Brain microvascular endothelial cell (primary cell): ENCODE measurements around the gene LRCH4.
A peak's percentile ranks its signal among the peaks of the same experiment; 100 is the strongest.

Experiments used
- DNase-seq: peaks from one replicate; pipeline ENCODE4 v3.0.0-alpha.2; 2020
- H3K27ac ChIP-seq: fragments of 250-450 bp; sonication (Bioruptor Pico); 2 replicates; pipeline ENCODE4 v1.5.1; 2020; ENCODE audit warnings: mild to moderate bottlenecking, moderate library complexity
- H3K27me3 ChIP-seq: fragments of 250-450 bp; sonication (Bioruptor Pico); replicated peaks from 2 replicates; pipeline ENCODE4 v1.5.1; 2020; ENCODE audit warnings: mild to moderate bottlenecking
- H3K36me3 ChIP-seq: fragments of 250-450 bp; sonication (Bioruptor Pico); replicated peaks from 2 replicates; pipeline ENCODE4 v1.5.1; 2020; ENCODE audit warnings: mild to moderate bottlenecking
- H3K4me3 ChIP-seq: 2 replicates; pipeline ENCODE4 v1.5.1; 2011; ENCODE audit warnings: low read depth, mild to moderate bottlenecking, control low read depth, low read length, moderate library complexity
- in situ Hi-C: cut with HindIII; loops from 2 replicates; pipeline ENCODE4 v1.10.0; 2017; ENCODE audit warnings: low sequenced_read_pairs, low pct_ligation_motif_present
- TF ChIP-seq, protein P1 (sequence below): IDR thresholded peaks from 2 replicates; pipeline ENCODE4 v1.5.1; 2011; ENCODE audit warnings: low read depth, mild to moderate bottlenecking, moderate library complexity, low read length, control low read depth, inconsistent platforms; ENCODE audit errors: missing control alignments

LRCH4 gene

DNA sequence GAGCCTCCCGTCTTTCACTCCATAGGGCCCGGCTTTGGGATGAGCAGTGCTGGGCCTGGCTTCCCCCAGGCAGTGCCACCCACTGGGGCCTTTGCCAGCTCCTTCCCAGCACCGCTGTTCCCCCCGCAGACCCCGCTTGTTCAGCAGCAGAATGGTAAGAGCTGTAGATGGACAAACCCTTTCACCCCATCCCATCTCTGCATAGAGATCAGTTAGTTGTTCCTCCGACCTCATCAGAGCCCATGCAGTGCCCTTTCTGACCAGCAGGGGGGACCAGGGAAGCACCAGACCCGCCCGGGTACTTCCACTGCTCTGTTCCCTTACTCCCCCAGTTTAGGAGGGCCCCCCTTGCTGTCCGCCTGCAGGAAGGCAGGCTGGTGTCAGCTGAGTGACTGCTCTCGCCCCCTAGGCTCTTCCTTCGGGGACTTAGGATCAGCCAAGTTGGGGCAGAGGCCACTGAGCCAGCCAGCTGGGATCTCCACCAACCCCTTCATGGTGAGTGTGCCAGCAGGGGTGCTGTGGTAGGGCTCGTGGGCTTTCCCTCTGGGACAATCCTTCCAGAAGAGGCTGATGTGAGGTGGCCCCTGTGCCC lies 22.0 kb downstream of the LRCH4 start:
- Histone ChIP-seq H3K27ac (no peak overlapping the region), H3K27me3 (no peaks in the 10 kb centered on the region), H3K4me3 (no peak overlapping the region), H3K36me3 (no peaks in the 10 kb centered on the region)
- in situ Hi-C loops: no loop called here
- peak; percentile 67 for DNase-seq
- TF ChIP-seq, protein P1, sequence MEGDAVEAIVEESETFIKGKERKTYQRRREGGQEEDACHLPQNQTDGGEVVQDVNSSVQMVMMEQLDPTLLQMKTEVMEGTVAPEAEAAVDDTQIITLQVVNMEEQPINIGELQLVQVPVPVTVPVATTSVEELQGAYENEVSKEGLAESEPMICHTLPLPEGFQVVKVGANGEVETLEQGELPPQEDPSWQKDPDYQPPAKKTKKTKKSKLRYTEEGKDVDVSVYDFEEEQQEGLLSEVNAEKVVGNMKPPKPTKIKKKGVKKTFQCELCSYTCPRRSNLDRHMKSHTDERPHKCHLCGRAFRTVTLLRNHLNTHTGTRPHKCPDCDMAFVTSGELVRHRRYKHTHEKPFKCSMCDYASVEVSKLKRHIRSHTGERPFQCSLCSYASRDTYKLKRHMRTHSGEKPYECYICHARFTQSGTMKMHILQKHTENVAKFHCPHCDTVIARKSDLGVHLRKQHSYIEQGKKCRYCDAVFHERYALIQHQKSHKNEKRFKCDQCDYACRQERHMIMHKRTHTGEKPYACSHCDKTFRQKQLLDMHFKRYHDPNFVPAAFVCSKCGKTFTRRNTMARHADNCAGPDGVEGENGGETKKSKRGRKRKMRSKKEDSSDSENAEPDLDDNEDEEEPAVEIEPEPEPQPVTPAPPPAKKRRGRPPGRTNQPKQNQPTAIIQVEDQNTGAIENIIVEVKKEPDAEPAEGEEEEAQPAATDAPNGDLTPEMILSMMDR: peak; percentile 96

DNA sequence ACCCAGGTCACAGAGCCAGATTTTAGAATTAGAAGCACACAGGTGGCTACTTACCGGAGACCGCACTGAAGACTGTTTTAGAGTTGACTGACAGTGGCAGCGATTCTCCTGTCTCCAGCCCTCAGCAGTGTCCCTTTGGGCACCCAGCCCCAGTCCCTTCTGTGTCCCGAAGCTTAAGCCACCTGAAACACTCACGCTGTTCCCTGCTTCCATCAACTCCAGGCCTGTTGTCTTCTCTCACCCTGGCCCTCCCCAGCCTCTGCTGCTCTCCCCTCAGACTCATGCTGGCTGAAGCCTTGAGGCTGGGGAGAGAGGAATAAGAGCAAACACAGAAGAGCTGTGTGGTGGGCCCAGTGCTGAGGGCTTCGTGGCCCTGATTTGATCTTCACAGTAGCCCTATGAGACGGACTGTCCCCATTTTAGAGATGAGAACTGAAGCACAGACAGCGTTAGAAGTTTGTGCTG lies 22.8 kb downstream of the LRCH4 start:
- Histone ChIP-seq H3K27ac (no peak overlapping the region), H3K4me3 (no peak overlapping the region), H3K36me3 (no peaks in the 10 kb centered on the region), H3K27me3 (no peaks in the 10 kb centered on the region)
- in situ Hi-C loops: no loop called here
- TF ChIP-seq, protein P1: no peak
- DNase-seq: no peak

GRCh38 chr7:100562195-100563099 lies 23.5 kb downstream of the LRCH4 start:
- no peak for DNase-seq
- H3K4me3 ChIP-seq: no peak overlapping the region
- no peak overlapping the region for H3K27ac ChIP-seq
- H3K27me3 ChIP-seq: no peaks in the 10 kb centered on the region
- no peaks in the 10 kb centered on the region for H3K36me3 ChIP-seq
- TF ChIP-seq, protein P1: no peak
- in situ Hi-C loops: no loop called here

DNA sequence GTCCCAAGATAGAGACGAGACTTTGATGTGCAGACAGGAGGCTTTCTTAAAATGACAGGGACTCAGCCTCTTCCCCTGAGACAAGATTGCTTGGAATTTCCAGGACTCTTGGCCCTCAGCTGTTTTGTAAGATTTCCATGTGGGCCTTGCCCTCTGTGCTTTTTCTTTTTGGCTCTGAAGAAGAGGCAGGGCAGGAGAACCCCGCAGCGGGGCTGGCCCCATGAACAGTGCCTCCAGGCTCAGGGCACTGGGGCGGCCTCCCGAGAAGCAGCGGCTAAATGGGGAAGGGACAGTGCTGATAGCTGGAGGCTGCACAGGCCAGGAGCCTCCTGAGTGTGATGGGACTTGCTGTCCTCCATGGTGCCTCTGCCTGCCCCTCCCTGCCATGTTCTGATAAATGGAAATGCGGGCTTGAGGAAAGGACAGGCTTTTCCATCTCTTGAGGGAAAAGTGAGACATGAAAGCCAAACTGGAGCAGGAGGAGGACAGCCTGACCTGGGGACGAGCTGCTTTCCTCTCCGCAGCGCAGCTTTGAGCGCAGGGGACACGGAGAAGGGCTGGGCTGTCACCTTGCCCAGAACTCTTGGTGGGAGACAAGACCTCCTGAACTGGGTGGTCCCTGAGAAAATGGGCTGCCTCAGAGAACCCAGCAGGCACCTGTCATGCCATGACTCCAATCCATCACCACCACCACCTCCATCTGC lies 24.3 kb downstream of the LRCH4 start:
- TF ChIP-seq, protein P1: no peak
- H3K36me3 ChIP-seq: no peaks in the 10 kb centered on the region
- H3K4me3 ChIP-seq: no peak overlapping the region
- H3K27ac ChIP-seq: no peak overlapping the region
- H3K27me3 ChIP-seq: no peaks in the 10 kb centered on the region
- in situ Hi-C loops: no loop called here
- DNase-seq: no peak

DNA sequence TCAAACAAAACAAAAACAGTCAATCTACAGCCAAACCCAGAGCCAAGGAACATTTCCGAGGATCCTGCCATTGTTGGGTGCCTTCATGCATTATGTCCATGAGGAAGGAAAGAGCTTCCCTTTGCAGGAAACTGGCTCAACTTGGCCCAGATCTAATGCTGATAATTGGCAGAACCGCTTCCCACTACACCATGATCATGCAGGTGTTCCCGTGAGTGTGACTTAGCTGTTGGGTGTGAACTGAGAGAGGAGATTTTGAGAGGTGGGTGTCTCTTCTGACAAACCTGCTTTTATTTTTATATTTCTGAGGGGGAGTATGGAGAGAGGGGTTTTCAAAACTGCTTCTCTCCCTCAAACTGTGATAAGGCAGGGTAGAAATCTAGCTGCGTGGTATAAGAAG lies 26.8 kb downstream of the LRCH4 start:
- in situ Hi-C loops: no loop called here

More for the DNA sequence above, 26.8 kb downstream of the LRCH4 start:
- TF ChIP-seq, protein P1: no peak
- Histone ChIP-seq H3K36me3 (peaks cover under 1% of the 10 kb centered on the region), H3K27ac (no peak overlapping the region), H3K4me3 (no peak overlapping the region), H3K27me3 (no peaks in the 10 kb centered on the region)
- DNase-seq: no peak
